Ascending aorta (tissue), 2 donors: ENCODE measurements around the gene DNAJC11. TPM values are rescaled to one million over a fixed set of nuclear protein-coding genes. Genes with fewer than 3 reads are reported as not detected.

Source experiments
- DNase-seq, 2 donors: peaks; one replicate each; pipeline ENCODE4 v3.0.0-alpha.2; 2019; ENCODE audit warnings: low spot score in 2 of 2
- H3K27ac ChIP-seq, 2 donors: fragments of 200-600 bp; sonication (generic); one replicate each; pipeline ENCODE4 v1.5.1; 2016 to 2017; ENCODE audit warnings: mild to moderate bottlenecking in 1 of 2
- H3K27me3 ChIP-seq: fragments of 200-600 bp; sonication (generic); one replicate; pipeline ENCODE4 v1.5.1; 2017
- H3K36me3 ChIP-seq, 2 donors: fragments of 200-600 bp; sonication (generic); one replicate each; pipeline ENCODE4 v1.5.1; 2016
- H3K4me1 ChIP-seq, 2 donors: fragments of 200-600 bp; sonication (generic); one replicate each; pipeline ENCODE4 v1.5.1; 2016 to 2017; ENCODE audit warnings: mild to moderate bottlenecking in 1 of 2
- H3K4me3 ChIP-seq, 2 donors: fragments of 200-600 bp; sonication (generic); one replicate each; pipeline ENCODE4 v1.5.1; 2016 to 2017; ENCODE audit warnings: mild to moderate bottlenecking in 1 of 2
- H3K9me3 ChIP-seq, 2 donors: fragments of 200-600 bp; sonication (generic); one replicate each; pipeline ENCODE4 v1.5.1; 2016
- intact Hi-C: fragments of 100-400 bp; cut with DNase I; formaldehyde crosslinking; loops from one replicate; pipeline ENCODE4 v1.15.1; 2023
- total RNA-seq: library from RNA; depleted of rRNA; stranded (reverse); fragments of >200 nt; gene quantifications from one replicate; pipeline ENCODE4 v1.1.0, GENCODE V29; 2016
- TF ChIP-seq, protein P1 (sequence below), 3 experiments: fragments of 200-600 bp in 2 of 3; fragments of 450-650 bp in 1 of 3; sonication (generic) in 2 of 3; IDR thresholded peaks; one replicate each; pipeline ENCODE4 v1.5.1; 2016 to 2019; ENCODE audit warnings: antibody characterized with exemption in 3 of 3, mild to moderate bottlenecking in 1 of 3, moderate library complexity in 1 of 3

The DNAJC11 gene
- total RNA-seq, 1 donor from 2014 or later = 12.9 TPM

DNA sequence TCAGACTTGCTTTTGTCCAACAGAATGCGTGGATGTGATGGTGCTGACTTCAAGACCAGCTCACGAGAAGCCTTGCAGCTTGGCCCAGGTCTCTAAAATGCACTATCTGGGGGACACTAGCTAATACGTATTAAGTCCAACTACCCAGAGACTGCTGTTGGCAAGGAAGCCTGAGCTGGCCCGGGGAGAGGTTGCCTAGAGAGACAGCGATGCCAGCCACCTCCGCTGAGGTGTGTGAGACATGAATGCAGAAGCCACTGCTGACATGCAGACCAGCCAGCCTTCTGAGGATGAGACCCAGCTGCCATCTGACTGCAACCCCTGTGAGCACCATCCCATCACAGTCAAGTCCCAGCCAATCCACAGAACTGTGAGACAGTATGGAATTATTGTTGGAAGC lies 44.5 kb downstream of the DNAJC11 start:
- no peaks in the 10 kb centered on the region for H3K4me1 ChIP-seq
- H3K36me3 ChIP-seq = peaks cover 19 to 23% of the 10 kb centered on the region in 2 donors
- H3K27ac ChIP-seq = no peak overlapping the region
- TF ChIP-seq, protein P1, sequence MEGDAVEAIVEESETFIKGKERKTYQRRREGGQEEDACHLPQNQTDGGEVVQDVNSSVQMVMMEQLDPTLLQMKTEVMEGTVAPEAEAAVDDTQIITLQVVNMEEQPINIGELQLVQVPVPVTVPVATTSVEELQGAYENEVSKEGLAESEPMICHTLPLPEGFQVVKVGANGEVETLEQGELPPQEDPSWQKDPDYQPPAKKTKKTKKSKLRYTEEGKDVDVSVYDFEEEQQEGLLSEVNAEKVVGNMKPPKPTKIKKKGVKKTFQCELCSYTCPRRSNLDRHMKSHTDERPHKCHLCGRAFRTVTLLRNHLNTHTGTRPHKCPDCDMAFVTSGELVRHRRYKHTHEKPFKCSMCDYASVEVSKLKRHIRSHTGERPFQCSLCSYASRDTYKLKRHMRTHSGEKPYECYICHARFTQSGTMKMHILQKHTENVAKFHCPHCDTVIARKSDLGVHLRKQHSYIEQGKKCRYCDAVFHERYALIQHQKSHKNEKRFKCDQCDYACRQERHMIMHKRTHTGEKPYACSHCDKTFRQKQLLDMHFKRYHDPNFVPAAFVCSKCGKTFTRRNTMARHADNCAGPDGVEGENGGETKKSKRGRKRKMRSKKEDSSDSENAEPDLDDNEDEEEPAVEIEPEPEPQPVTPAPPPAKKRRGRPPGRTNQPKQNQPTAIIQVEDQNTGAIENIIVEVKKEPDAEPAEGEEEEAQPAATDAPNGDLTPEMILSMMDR (IDR thresholded peaks at IDR 0.05) = no peak
- DNase-seq = no peak
- no peaks in the 10 kb centered on the region for H3K27me3 ChIP-seq
- H3K4me3 ChIP-seq = no peak overlapping the region
- H3K9me3 ChIP-seq = no peaks in the 10 kb centered on the region
- intact Hi-C loops = no loop called here

- TF ChIP-seq, protein P1 (IDR thresholded peaks at IDR 0.05) = no peak
- H3K36me3 ChIP-seq = peaks cover 32 to 46% of the 10 kb centered on the region in 2 donors
- no peaks in the 10 kb centered on the region for H3K27me3 ChIP-seq
- no peak for DNase-seq
- intact Hi-C loops = no loop called here
- H3K4me1 ChIP-seq = no peaks in the 10 kb centered on the region
- no peak overlapping the region for H3K4me3 ChIP-seq
- no peaks in the 10 kb centered on the region for H3K9me3 ChIP-seq
- no peak overlapping the region for H3K27ac ChIP-seq
Measured at GRCh38 chr1:6653436-6654290, 48.0 kb downstream of the DNAJC11 start.

- intact Hi-C loops = no loop called here
- no peak for DNase-seq
- Histone ChIP-seq H3K9me3 (no peaks in the 10 kb centered on the region), H3K27ac (no peak overlapping the region), H3K4me1 (no peaks in the 10 kb centered on the region), H3K27me3 (no peaks in the 10 kb centered on the region), H3K36me3 (peaks cover 32 to 46% of the 10 kb centered on the region in 2 donors), H3K4me3 (no peak overlapping the region)
- TF ChIP-seq, protein P1 (IDR thresholded peaks at IDR 0.05) = no peak
Measured at GRCh38 chr1:6652986-6653385, 48.6 kb downstream of the DNAJC11 start.

GRCh38 chr1:6651909-6652308 lies 49.7 kb downstream of the DNAJC11 start:
- H3K4me1 ChIP-seq = no peaks in the 10 kb centered on the region
- H3K9me3 ChIP-seq = no peaks in the 10 kb centered on the region
- no peak overlapping the region for H3K27ac ChIP-seq
- peaks cover 32 to 46% of the 10 kb centered on the region in 2 donors for H3K36me3 ChIP-seq
- intact Hi-C loops = no loop called here
- no peak overlapping the region for H3K4me3 ChIP-seq
- no peak for DNase-seq
- no peaks in the 10 kb centered on the region for H3K27me3 ChIP-seq
- TF ChIP-seq, protein P1 (IDR thresholded peaks at IDR 0.05) = no peak

GRCh38 chr1:6648556-6648955 lies 53.1 kb downstream of the DNAJC11 start:
- no peak overlapping the region for H3K4me3 ChIP-seq
- no peak overlapping the region for H3K27ac ChIP-seq
- H3K36me3 ChIP-seq = peaks cover 35 to 56% of the 10 kb centered on the region in 2 donors
- no peaks in the 10 kb centered on the region for H3K27me3 ChIP-seq
- intact Hi-C loops = no loop called here
- TF ChIP-seq, protein P1 (IDR thresholded peaks at IDR 0.05) = no peak
- no peaks in the 10 kb centered on the region for H3K4me1 ChIP-seq
- H3K9me3 ChIP-seq = no peaks in the 10 kb centered on the region
- no peak for DNase-seq
